A549 treated with AZD9567 at 1 μM for 4 hours (cell line): ENCODE measurements around the gene RAB14. TPM values are rescaled to one million over a fixed set of nuclear protein-coding genes. Genes with fewer than 3 reads are reported as not detected.

Experiments used
- total RNA-seq: library from RNA; stranded (reverse); fragments of 200-300 nt; extraction: Qiagen RNA extraction; gene quantifications from 5 replicates; pipeline ENCODE4 v1.2.3, GENCODE V29; 2022; ENCODE audit not compliant: insufficient read depth

RAB14 gene
- 46.7 to 58.1 TPM (median 50.2 TPM) in 5 replicates for total RNA-seq

DNA sequence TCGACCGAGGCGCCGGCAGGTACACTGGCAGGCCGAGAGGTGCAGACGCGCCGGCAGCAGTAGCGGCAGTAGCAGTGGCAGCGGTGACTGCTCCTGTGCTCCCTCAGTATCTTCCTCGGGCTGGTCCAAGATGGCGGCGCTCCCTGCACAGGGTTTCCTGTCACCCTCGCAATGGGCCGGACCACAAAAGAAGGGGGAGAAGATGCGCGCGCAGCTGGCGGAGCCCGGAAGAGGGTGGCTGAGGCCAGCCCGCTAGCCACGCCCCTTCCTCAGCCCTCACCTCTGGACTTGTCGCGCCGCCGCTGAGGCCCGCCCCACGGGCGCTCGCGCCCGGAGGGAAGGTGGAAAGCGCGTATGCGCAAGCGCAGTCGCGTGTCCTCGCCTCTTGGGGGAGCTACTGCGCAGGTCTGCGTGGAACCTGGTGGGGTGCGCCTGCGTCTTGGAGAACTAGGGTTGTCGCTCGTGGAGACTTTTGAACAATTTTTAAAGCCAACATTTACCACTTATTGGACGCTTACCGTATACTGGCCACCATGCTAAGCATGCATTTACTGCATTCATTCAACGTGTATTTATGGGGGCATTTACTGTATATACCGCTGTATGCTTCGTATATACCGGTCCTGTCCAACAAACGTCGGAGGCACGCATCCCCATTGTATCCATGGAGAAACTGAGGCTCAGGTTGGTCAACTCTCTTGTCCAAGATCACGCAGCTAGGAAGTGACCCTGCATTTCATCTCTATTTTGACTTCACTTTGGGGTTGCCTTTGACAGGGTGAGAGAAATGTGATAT is at the start of gene RAB14:
TSS of gene RAB14 (minus strand) at position 132 of the 796 bp plus-strand sequence. CDS start 8,457 bp downstream, outside the sequence.

Other genes starting within 250 kb of the RAB14 start
- 11.1 to 14.7 TPM (median 11.5 TPM) in 5 replicates for gene C5, start 151.6 kb downstream of the RAB14 start, total RNA-seq
- 4.8 to 9.2 TPM (median 6.1 TPM) in 5 replicates for gene CNTRL, start 126.9 kb downstream of the RAB14 start, total RNA-seq
- 49.2 to 65.8 TPM (median 63.2 TPM) in 5 replicates for gene GSN, start 66.3 kb upstream of the RAB14 start, total RNA-seq
- 222 to 305 TPM (median 242 TPM) in 5 replicates for gene STOM, start 168.4 kb upstream of the RAB14 start, total RNA-seq